ENCODE results near the gene ZDHHC17. TPM values are rescaled to one million over a fixed set of nuclear protein-coding genes. Genes with fewer than 3 reads are reported as not detected.

Gene ZDHHC17
- total and polyA plus RNA-seq, 2 donors (not counting 1 experiment from before 2014, with no cell fraction given), result 30.5 to 141 TPM

DNA sequence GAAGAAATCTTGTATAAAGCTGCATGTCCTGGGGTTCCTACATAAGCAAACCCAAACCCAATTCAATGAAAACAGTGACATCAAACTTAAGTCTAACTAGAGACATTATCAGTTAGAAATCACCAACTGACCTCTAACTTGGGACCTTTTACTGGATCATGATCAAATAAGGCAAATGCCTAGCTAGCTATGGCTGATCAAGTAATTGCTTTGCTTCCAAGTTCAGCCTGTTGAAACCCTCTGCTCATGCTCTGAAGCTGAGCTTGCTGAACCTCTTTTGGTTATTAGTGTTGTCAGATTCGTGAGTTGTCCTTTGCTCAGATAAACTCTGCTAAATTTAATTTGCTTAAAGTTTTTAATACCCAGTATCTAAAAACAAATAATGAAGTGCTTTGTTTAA lies 28.9 kb downstream of the ZDHHC17 start:
- Histone ChIP-seq H3K9ac (ENCODE audit: insufficient read depth, low read length) (no peak overlapping the region), H3K4me2 (ENCODE audit: extremely low read depth, insufficient read depth, low read length) (no peak overlapping the region), H3K79me2 (ENCODE audit: control insufficient read depth, insufficient read depth, low read length) (peaks cover 12% of the 10 kb centered on the region), H3K36me3 (ENCODE audit: control insufficient read depth, insufficient read depth, low read length) (no peaks in the 10 kb centered on the region), H3K27ac (ENCODE audit: insufficient read depth, low read length) (no peak overlapping the region), H4K20me1 (ENCODE audit: control insufficient read depth, extremely low read depth, insufficient read depth, low read length) (no peaks in the 10 kb centered on the region), H3K9me3 (ENCODE audit: control insufficient read depth, insufficient read depth, low read depth, low read length) (no peaks in the 10 kb centered on the region), H3K27me3 (ENCODE audit: control insufficient read depth, insufficient read depth, low read length) (no peaks in the 10 kb centered on the region), H2AFZ (ENCODE audit: low read length) (no peak overlapping the region), H3K4me1 (ENCODE audit: control insufficient read depth, extremely low read depth, insufficient read depth, low read length) (no peaks in the 10 kb centered on the region), H3K4me3 (replicated peaks in 1 of 4; ENCODE audit: control extremely low read depth in 1 of 4, insufficient read depth in 1 of 4, low read depth in 3 of 4, low read length in 4 of 4) (no peak overlapping the region)
- TF ChIP-seq, protein P1, sequence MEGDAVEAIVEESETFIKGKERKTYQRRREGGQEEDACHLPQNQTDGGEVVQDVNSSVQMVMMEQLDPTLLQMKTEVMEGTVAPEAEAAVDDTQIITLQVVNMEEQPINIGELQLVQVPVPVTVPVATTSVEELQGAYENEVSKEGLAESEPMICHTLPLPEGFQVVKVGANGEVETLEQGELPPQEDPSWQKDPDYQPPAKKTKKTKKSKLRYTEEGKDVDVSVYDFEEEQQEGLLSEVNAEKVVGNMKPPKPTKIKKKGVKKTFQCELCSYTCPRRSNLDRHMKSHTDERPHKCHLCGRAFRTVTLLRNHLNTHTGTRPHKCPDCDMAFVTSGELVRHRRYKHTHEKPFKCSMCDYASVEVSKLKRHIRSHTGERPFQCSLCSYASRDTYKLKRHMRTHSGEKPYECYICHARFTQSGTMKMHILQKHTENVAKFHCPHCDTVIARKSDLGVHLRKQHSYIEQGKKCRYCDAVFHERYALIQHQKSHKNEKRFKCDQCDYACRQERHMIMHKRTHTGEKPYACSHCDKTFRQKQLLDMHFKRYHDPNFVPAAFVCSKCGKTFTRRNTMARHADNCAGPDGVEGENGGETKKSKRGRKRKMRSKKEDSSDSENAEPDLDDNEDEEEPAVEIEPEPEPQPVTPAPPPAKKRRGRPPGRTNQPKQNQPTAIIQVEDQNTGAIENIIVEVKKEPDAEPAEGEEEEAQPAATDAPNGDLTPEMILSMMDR (conservative IDR thresholded peaks at IDR 0.05 in 1 of 2, IDR thresholded peaks at IDR 0.05 in 1 of 2; ENCODE audit: low read depth in 1 of 2, low read length in 2 of 2), result no peak
- TF ChIP-seq EZH2 (IDR thresholded peaks at IDR 0.05; ENCODE audit: low read length, missing control alignments), result no peak
- DNase-seq (ENCODE audit: low read depth in 2 of 2), result no peak

GRCh38 chr12:76798864-76799263 lies 34.9 kb downstream of the ZDHHC17 start:
- H3K79me2 ChIP-seq (ENCODE audit: control insufficient read depth, insufficient read depth, low read length), result peaks cover 5% of the 10 kb centered on the region
- H3K4me3 ChIP-seq (replicated peaks in 1 of 4; ENCODE audit: control extremely low read depth in 1 of 4, insufficient read depth in 1 of 4, low read depth in 3 of 4, low read length in 4 of 4), result no peak overlapping the region
- H3K36me3 ChIP-seq (ENCODE audit: control insufficient read depth, insufficient read depth, low read length), result no peaks in the 10 kb centered on the region
- H3K9me3 ChIP-seq (ENCODE audit: control insufficient read depth, insufficient read depth, low read depth, low read length), result no peaks in the 10 kb centered on the region
- DNase-seq (ENCODE audit: low read depth in 2 of 2), result no peak
- no peak overlapping the region for H2AFZ ChIP-seq (ENCODE audit: low read length)
- no peak overlapping the region for H3K9ac ChIP-seq (ENCODE audit: insufficient read depth, low read length)
- TF ChIP-seq, protein P1 (conservative IDR thresholded peaks at IDR 0.05 in 1 of 2, IDR thresholded peaks at IDR 0.05 in 1 of 2; ENCODE audit: low read depth in 1 of 2, low read length in 2 of 2), result no peak
- no peak for TF ChIP-seq EZH2 (IDR thresholded peaks at IDR 0.05; ENCODE audit: low read length, missing control alignments)
- H3K4me2 ChIP-seq (ENCODE audit: extremely low read depth, insufficient read depth, low read length), result no peak overlapping the region
- H4K20me1 ChIP-seq (ENCODE audit: control insufficient read depth, extremely low read depth, insufficient read depth, low read length), result no peaks in the 10 kb centered on the region
- no peak overlapping the region for H3K27ac ChIP-seq (ENCODE audit: insufficient read depth, low read length)
- H3K27me3 ChIP-seq (ENCODE audit: control insufficient read depth, insufficient read depth, low read length), result no peaks in the 10 kb centered on the region
- H3K4me1 ChIP-seq (ENCODE audit: control insufficient read depth, extremely low read depth, insufficient read depth, low read length), result no peaks in the 10 kb centered on the region

- Histone ChIP-seq H2AFZ (ENCODE audit: low read length) (no peak overlapping the region), H3K4me3 (replicated peaks in 1 of 4; ENCODE audit: control extremely low read depth in 1 of 4, insufficient read depth in 1 of 4, low read depth in 3 of 4, low read length in 4 of 4) (no peak overlapping the region), H3K79me2 (ENCODE audit: control insufficient read depth, insufficient read depth, low read length) (peaks cover 5% of the 10 kb centered on the region), H3K4me1 (ENCODE audit: control insufficient read depth, extremely low read depth, insufficient read depth, low read length) (no peaks in the 10 kb centered on the region), H3K4me2 (ENCODE audit: extremely low read depth, insufficient read depth, low read length) (no peak overlapping the region), H3K36me3 (ENCODE audit: control insufficient read depth, insufficient read depth, low read length) (no peaks in the 10 kb centered on the region), H4K20me1 (ENCODE audit: control insufficient read depth, extremely low read depth, insufficient read depth, low read length) (no peaks in the 10 kb centered on the region), H3K9ac (ENCODE audit: insufficient read depth, low read length) (no peak overlapping the region), H3K9me3 (ENCODE audit: control insufficient read depth, insufficient read depth, low read depth, low read length) (no peaks in the 10 kb centered on the region), H3K27ac (ENCODE audit: insufficient read depth, low read length) (no peak overlapping the region), H3K27me3 (ENCODE audit: control insufficient read depth, insufficient read depth, low read length) (no peaks in the 10 kb centered on the region)
- DNase-seq (ENCODE audit: low read depth in 2 of 2), result no peak
- TF ChIP-seq, protein P1 (conservative IDR thresholded peaks at IDR 0.05 in 1 of 2, IDR thresholded peaks at IDR 0.05 in 1 of 2; ENCODE audit: low read depth in 1 of 2, low read length in 2 of 2), result no peak
- TF ChIP-seq EZH2 (IDR thresholded peaks at IDR 0.05; ENCODE audit: low read length, missing control alignments), result no peak
These were observed 35.4 kb downstream of the ZDHHC17 start for GRCh38 chr12:76799362-76799761.
